Measurements from ENCODE around the gene MRPL52. TPM values are rescaled to one million over a fixed set of nuclear protein-coding genes. Genes with fewer than 3 reads are reported as not detected.
"Not testable (repeated sequence)": the region's sequence is repeated elsewhere in the genome, so short reads cannot be mapped to it uniquely, and the experiment has no call there.

MRPL52 gene
- total and polyA plus RNA-seq, 8 donors, result 57.0 to 86.9 (median 72.6) TPM

GRCh38 chr14:22850944-22851764 lies 21.5 kb downstream of the MRPL52 start:
- intact Hi-C loops (cut with DNase I), result no loop called here
- peaks cover 29 to 71% of the 10 kb centered on the region in 2 donors for H3K4me1 ChIP-seq
- TF ChIP-seq CTCF (IDR thresholded peaks at IDR 0.05), result no peak

GRCh38 chr14:22852178-22852577 lies 22.5 kb downstream of the MRPL52 start:
- H3K27ac ChIP-seq, result peak overlapping the region in 1 of 2 donors; percentile 80
- DNase-seq; H3K36me3 ChIP-seq; H3K9me3 ChIP-seq; H3K27me3 ChIP-seq; ATAC-seq; intact Hi-C loops (cut with DNase I); H3K4me3 ChIP-seq: not testable (repeated sequence)
- H3K4me1 ChIP-seq, result peaks cover 29 to 61% of the 10 kb centered on the region in 2 donors

More at GRCh38 chr14:22850944-22851764, 21.5 kb downstream of the MRPL52 start:
- Histone ChIP-seq H3K36me3 (peaks cover 0 to 9% of the 10 kb centered on the region in 2 donors), H3K4me3 (no peak overlapping the region), H3K27ac (peak overlapping the region; percentile 80 to 85), H3K9me3 (no peaks in the 10 kb centered on the region), H3K27me3 (no peaks in the 10 kb centered on the region)
- ATAC-seq (peak; percentile 24), DNase-seq (peak in 3 of 4 donors; percentile 78 to 94 (median 83))

- Histone ChIP-seq H3K27me3 (peaks cover 0 to 4% of the 10 kb centered on the region in 2 donors), H3K9me3 (no peaks in the 10 kb centered on the region), H3K27ac (peak overlapping the region in 1 of 2 donors; percentile 55), H3K4me3 (no peak overlapping the region), H3K36me3 (no peaks in the 10 kb centered on the region), H3K4me1 (peaks cover 27 to 57% of the 10 kb centered on the region in 2 donors)
- ATAC-seq (no peak), DNase-seq (no peak)
- intact Hi-C loops (cut with DNase I), result no loop called here
- no peak for TF ChIP-seq CTCF (IDR thresholded peaks at IDR 0.05)
Observed at GRCh38 chr14:22852599-22852939, 22.9 kb downstream of the MRPL52 start.

GRCh38 chr14:22852940-22853767 lies 23.5 kb downstream of the MRPL52 start:
- TF ChIP-seq CTCF (IDR thresholded peaks at IDR 0.05), result peak; percentile 94 to 98
- Histone ChIP-seq H3K36me3 (no peaks in the 10 kb centered on the region), H3K9me3 (no peaks in the 10 kb centered on the region), H3K4me3 (peak overlapping the region; percentile 21 to 30), H3K27ac (peak overlapping the region in 1 of 2 donors; percentile 55), H3K4me1 (peaks cover 22 to 51% of the 10 kb centered on the region in 2 donors), H3K27me3 (peaks cover 0 to 4% of the 10 kb centered on the region in 2 donors)
- intact Hi-C loops (cut with DNase I), result no loop called here
- DNase-seq (peak; percentile 84 to 96 (median 90)), ATAC-seq (peak; percentile 86)

GRCh38 chr14:22854296-22854695 lies 24.6 kb downstream of the MRPL52 start:
- H3K27ac ChIP-seq; H3K9me3 ChIP-seq; DNase-seq; H3K27me3 ChIP-seq; ATAC-seq; intact Hi-C loops (cut with DNase I); H3K4me3 ChIP-seq; H3K36me3 ChIP-seq: not testable (repeated sequence)
- peaks cover 18 to 39% of the 10 kb centered on the region in 2 donors for H3K4me1 ChIP-seq
